ENCODE data around the gene KIDINS220. TPM values are rescaled to one million over a fixed set of nuclear protein-coding genes. Genes with fewer than 3 reads are reported as not detected.

Gene KIDINS220
- polyA plus RNA-seq, 1 donor from 2014 or later, result 329 TPM

DNA sequence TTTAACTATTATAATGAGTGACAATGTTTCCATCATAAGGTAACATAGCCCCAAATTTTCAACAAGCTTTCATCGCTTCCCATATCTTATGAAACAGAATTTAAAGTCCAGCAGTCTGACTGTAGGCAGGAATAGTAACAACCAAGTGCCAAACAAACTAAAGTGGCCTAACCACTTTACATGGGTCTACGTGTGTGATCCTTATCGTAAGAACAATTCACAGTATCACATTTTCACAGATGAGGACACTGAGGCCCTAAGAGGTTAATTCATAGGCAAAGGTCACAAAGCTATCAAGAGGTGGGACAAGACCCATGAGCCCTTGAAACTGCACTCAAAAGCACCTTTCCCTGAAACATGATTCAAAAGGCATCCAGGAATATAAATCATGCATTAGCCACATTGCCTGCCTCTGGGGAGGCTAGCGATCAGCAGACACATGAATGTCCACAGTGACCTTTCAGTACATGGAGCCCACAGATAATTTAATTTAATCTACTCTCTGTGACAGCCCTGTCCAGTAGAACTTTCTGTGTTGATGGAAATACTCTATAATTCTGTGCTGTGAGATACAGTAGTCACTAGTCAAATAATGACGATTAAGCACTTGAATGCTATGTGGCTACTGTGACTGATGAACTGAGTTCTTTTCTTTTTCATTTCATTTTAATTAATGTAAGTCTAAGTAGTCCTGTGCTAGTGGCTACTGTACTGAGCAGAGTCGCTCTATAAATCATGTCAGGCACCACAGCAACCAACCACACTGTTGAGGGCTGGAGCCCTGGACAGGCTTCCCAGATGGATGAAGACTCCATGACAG lies 30.3 kb downstream of the KIDINS220 start:
- TF ChIP-seq MXI1 (conservative IDR thresholded peaks at IDR 0.05; ENCODE audit: poor library complexity, severe bottlenecking), result no peak
- TF ChIP-seq EZH2 (IDR thresholded peaks at IDR 0.05; ENCODE audit: borderline replicate concordance, insufficient read depth, low read length, poor library complexity, severe bottlenecking), result no peak
- no peak for TF ChIP-seq POLR2AphosphoS5 (IDR thresholded peaks at IDR 0.05)
- no peak for TF ChIP-seq TAF1 (IDR thresholded peaks at IDR 0.05; ENCODE audit: low read depth)
- TF ChIP-seq RAD21 (conservative IDR thresholded peaks at IDR 0.05), result no peak
- TF ChIP-seq, protein P1, sequence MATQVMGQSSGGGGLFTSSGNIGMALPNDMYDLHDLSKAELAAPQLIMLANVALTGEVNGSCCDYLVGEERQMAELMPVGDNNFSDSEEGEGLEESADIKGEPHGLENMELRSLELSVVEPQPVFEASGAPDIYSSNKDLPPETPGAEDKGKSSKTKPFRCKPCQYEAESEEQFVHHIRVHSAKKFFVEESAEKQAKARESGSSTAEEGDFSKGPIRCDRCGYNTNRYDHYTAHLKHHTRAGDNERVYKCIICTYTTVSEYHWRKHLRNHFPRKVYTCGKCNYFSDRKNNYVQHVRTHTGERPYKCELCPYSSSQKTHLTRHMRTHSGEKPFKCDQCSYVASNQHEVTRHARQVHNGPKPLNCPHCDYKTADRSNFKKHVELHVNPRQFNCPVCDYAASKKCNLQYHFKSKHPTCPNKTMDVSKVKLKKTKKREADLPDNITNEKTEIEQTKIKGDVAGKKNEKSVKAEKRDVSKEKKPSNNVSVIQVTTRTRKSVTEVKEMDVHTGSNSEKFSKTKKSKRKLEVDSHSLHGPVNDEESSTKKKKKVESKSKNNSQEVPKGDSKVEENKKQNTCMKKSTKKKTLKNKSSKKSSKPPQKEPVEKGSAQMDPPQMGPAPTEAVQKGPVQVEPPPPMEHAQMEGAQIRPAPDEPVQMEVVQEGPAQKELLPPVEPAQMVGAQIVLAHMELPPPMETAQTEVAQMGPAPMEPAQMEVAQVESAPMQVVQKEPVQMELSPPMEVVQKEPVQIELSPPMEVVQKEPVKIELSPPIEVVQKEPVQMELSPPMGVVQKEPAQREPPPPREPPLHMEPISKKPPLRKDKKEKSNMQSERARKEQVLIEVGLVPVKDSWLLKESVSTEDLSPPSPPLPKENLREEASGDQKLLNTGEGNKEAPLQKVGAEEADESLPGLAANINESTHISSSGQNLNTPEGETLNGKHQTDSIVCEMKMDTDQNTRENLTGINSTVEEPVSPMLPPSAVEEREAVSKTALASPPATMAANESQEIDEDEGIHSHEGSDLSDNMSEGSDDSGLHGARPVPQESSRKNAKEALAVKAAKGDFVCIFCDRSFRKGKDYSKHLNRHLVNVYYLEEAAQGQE (IDR thresholded peaks at IDR 0.05; ENCODE audit: borderline replicate concordance), result no peak
- no peak for TF ChIP-seq SMC3 (conservative IDR thresholded peaks at IDR 0.05; ENCODE audit: poor library complexity)
- Histone ChIP-seq H2AFZ (ENCODE audit: low read depth, low read length) (no peak overlapping the region), H3K27me3 (ENCODE audit: insufficient read depth, low read depth, low read length) (no peaks in the 10 kb centered on the region), H3K9ac (ENCODE audit: low read length) (no peak overlapping the region), H3K27ac (ENCODE audit: low read length) (no peak overlapping the region), H3F3A (ENCODE audit: insufficient read depth, low read length, poor library complexity, severe bottlenecking) (no peaks in the 10 kb centered on the region), H3K79me2 (replicated peaks; ENCODE audit: insufficient read depth, low read length) (peaks cover 7% of the 10 kb centered on the region), H3K36me3 (ENCODE audit: insufficient read depth, low read length) (peaks cover 30% of the 10 kb centered on the region), H3K4me3 (ENCODE audit: low read length) (no peak overlapping the region), H3K9me3 (ENCODE audit: low read length) (no peaks in the 10 kb centered on the region), H3K4me2 (ENCODE audit: low read length) (no peak overlapping the region), H3K9me2 (ENCODE audit: insufficient read depth, low read length) (no peaks in the 10 kb centered on the region), H4K20me1 (ENCODE audit: insufficient read depth) (peaks cover 3% of the 10 kb centered on the region)

DNA sequence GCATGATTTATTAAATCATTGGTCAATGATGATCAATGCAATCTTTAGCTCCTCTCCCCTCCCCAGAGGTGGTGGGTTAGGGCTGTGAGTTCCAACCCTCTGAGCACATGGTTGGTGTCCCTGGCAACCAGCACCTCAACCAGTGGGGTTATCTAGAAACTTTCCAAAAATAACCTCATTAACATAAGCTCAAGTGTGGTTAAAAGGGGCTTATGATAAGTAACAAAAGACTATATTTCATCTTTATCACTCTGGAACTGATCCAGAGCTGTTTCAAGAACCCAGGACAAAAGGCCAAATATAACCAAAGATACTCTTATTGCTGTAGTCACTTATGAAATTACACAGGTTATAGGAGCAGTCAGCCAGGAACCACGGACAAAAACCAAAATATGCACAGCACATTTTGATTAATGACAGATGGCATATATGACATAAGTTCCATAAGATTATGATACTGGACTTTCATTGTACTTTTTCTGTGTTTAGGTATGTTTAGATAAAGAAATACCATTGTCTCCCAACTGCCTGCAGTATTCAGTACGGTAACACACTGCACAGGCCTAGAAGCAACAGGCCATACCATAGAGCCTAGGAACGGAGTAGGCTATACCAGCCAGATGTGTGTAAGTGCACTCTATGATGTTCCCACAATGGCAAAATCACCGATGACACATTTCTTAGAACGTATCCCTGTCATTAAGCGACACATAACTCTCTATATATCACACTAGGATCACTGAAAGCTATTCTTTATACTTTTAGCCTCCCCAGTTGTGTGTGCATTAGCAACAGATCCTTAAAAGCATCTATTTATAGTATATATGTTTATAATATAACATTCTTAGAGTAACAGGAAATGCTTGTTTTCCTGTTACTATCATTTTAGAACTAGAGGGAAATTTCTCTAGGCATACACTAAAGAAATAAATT lies 31.9 kb downstream of the KIDINS220 start:
- Histone ChIP-seq H3K27me3 (ENCODE audit: insufficient read depth, low read depth, low read length) (no peaks in the 10 kb centered on the region), H3K36me3 (ENCODE audit: insufficient read depth, low read length) (peaks cover 18% of the 10 kb centered on the region), H3K4me2 (ENCODE audit: low read length) (no peak overlapping the region), H3K79me2 (replicated peaks; ENCODE audit: insufficient read depth, low read length) (no peaks in the 10 kb centered on the region), H2AFZ (ENCODE audit: low read depth, low read length) (no peak overlapping the region), H3F3A (ENCODE audit: insufficient read depth, low read length, poor library complexity, severe bottlenecking) (no peaks in the 10 kb centered on the region), H3K4me3 (ENCODE audit: low read length) (no peak overlapping the region), H3K9me2 (ENCODE audit: insufficient read depth, low read length) (no peaks in the 10 kb centered on the region), H3K9me3 (ENCODE audit: low read length) (no peaks in the 10 kb centered on the region), H4K20me1 (ENCODE audit: insufficient read depth) (peaks cover 3% of the 10 kb centered on the region), H3K9ac (ENCODE audit: low read length) (no peak overlapping the region), H3K27ac (ENCODE audit: low read length) (no peak overlapping the region)
- TF ChIP-seq EP300 (conservative IDR thresholded peaks at IDR 0.05; ENCODE audit: poor library complexity, severe bottlenecking), result no peak
- no peak for TF ChIP-seq RAD21 (conservative IDR thresholded peaks at IDR 0.05)
- TF ChIP-seq, protein P2, sequence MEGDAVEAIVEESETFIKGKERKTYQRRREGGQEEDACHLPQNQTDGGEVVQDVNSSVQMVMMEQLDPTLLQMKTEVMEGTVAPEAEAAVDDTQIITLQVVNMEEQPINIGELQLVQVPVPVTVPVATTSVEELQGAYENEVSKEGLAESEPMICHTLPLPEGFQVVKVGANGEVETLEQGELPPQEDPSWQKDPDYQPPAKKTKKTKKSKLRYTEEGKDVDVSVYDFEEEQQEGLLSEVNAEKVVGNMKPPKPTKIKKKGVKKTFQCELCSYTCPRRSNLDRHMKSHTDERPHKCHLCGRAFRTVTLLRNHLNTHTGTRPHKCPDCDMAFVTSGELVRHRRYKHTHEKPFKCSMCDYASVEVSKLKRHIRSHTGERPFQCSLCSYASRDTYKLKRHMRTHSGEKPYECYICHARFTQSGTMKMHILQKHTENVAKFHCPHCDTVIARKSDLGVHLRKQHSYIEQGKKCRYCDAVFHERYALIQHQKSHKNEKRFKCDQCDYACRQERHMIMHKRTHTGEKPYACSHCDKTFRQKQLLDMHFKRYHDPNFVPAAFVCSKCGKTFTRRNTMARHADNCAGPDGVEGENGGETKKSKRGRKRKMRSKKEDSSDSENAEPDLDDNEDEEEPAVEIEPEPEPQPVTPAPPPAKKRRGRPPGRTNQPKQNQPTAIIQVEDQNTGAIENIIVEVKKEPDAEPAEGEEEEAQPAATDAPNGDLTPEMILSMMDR (IDR thresholded peaks at IDR 0.05; ENCODE audit: poor library complexity, severe bottlenecking), result no peak
- no peak for TF ChIP-seq EZH2 (IDR thresholded peaks at IDR 0.05; ENCODE audit: borderline replicate concordance, insufficient read depth, low read length, poor library complexity, severe bottlenecking)
- TF ChIP-seq TAF1 (IDR thresholded peaks at IDR 0.05; ENCODE audit: low read depth), result no peak
